H1 (cell line): ENCODE results near the gene MAN1C1.

Source experiments
- BRCA1 ChIP-seq: IDR thresholded peaks from 2 replicates; pipeline ENCODE4 v1.6.1; 2012; ENCODE audit warnings: low read depth, low read length, improper control_type of control experiment
- CREB1 ChIP-seq: IDR thresholded peaks from 2 replicates; pipeline ENCODE4 v1.6.1; 2012; ENCODE audit warnings: inconsistent platforms
- EP300 ChIP-seq, 2 experiments: IDR thresholded peaks; 1 replicate in 1 of 2; 2 replicates in 1 of 2; pipeline ENCODE4 v1.6.1; 2011 to 2012; ENCODE audit warnings: low read depth in 2 of 2, low read length in 2 of 2, mild to moderate bottlenecking in 2 of 2, borderline replicate concordance in 1 of 2, inconsistent platforms in 1 of 2, moderate library complexity in 1 of 2
- EZH2 ChIP-seq: fragments of 200-600 bp; sonication (generic); IDR thresholded peaks from 2 replicates; pipeline ENCODE4 v1.7.1; 2012; ENCODE audit warnings: low read depth, mild to moderate bottlenecking, moderate library complexity, low read length, inconsistent platforms; ENCODE audit not compliant: severe bottlenecking
- POLR2A ChIP-seq, 2 experiments: IDR thresholded peaks; 1 replicate in 1 of 2; 2 replicates in 1 of 2; pipeline ENCODE4 v1.6.1; 2011; ENCODE audit warnings: low read depth in 2 of 2, low read length in 2 of 2, mild to moderate bottlenecking in 2 of 2; ENCODE audit errors: control extremely low read depth in 1 of 2
- SIX5 ChIP-seq: IDR thresholded peaks from 2 replicates; pipeline ENCODE4 v1.6.1; 2011; ENCODE audit warnings: mild to moderate bottlenecking, low read depth, low read length
- SUZ12 ChIP-seq: fragments of 200-600 bp; sonication (generic); IDR thresholded peaks from 2 replicates; pipeline ENCODE4 v1.6.1; 2012; ENCODE audit warnings: mild to moderate bottlenecking, inconsistent platforms, low read length, moderate library complexity, mixed read lengths
- TAF1 ChIP-seq: IDR thresholded peaks from 2 replicates; pipeline ENCODE4 v1.6.1; 2011; ENCODE audit warnings: mild to moderate bottlenecking, low read depth, low read length
- TBP ChIP-seq: IDR thresholded peaks from 2 replicates; pipeline ENCODE4 v1.6.1; 2011; ENCODE audit warnings: low read depth, low read length, improper control_type of control experiment
- ZNF274 ChIP-seq: IDR thresholded peaks from 2 replicates; pipeline ENCODE4 v1.7.0; 2012; ENCODE audit warnings: low read length, borderline replicate concordance; ENCODE audit errors: extremely low read depth
- TF ChIP-seq, protein P1 (sequence below), 3 experiments: IDR thresholded peaks; 1 replicate in 2 of 3; 2 replicates in 1 of 3; pipeline versions ENCODE4 v1.5.1 to v1.6.1; 2011; ENCODE audit warnings: low read length in 3 of 3, mild to moderate bottlenecking in 3 of 3, inconsistent platforms in 2 of 3, low read depth in 1 of 3, moderate library complexity in 1 of 3; ENCODE audit not compliant: insufficient read depth in 1 of 3; ENCODE audit errors: control extremely low read depth in 1 of 3
- TF ChIP-seq, protein P2 (sequence below): IDR thresholded peaks from 2 replicates; pipeline ENCODE4 v1.6.1; 2012; ENCODE audit warnings: low read length, inconsistent platforms

DNA sequence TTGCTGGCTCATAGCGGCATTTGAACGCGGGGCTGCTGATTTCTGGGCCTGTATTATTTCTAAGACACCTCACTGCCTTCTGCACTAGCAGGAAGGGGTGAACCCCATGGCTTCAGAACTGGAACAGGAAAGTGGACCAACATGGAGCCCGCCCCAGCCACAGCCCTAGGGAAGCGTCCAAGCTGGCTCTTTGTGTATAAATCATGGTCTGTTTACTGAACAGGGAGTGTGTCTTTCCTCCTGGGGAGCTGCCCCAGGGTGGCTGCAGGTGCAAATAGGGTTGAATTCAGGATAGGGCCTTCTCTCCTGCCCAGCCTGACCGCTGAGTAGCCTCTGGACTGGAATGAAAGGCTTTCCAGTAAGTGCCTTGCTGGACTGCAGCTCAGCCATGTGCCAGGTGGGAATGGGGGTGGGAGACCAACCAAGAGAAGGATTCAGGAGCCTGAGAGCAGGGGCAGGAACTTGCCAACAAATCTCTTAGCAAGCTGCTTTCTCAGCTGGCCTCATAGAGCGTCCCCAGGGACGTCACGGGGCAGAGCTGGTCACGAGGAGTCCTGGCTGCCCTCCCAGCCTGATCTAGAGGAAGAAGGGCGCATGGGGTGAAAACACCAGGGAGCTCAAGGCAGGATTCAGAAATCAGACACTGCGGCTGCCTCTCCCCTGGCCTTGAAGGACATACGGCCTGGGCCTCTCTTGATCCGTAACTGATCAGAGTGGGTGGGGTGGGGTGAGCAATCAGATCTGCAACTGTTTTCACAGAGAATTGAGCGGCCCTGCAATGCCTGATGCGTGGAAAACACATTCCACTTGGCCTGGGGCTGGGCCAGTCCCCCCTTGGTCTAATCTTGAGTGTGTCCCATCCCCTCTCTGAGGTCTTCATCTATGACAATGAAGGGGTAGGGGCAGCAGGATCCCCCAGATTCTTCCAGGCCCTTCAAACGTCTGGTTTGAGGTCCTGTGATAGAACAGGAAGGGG lies 126.9 kb downstream of the MAN1C1 start:
- TF ChIP-seq, protein P1, sequence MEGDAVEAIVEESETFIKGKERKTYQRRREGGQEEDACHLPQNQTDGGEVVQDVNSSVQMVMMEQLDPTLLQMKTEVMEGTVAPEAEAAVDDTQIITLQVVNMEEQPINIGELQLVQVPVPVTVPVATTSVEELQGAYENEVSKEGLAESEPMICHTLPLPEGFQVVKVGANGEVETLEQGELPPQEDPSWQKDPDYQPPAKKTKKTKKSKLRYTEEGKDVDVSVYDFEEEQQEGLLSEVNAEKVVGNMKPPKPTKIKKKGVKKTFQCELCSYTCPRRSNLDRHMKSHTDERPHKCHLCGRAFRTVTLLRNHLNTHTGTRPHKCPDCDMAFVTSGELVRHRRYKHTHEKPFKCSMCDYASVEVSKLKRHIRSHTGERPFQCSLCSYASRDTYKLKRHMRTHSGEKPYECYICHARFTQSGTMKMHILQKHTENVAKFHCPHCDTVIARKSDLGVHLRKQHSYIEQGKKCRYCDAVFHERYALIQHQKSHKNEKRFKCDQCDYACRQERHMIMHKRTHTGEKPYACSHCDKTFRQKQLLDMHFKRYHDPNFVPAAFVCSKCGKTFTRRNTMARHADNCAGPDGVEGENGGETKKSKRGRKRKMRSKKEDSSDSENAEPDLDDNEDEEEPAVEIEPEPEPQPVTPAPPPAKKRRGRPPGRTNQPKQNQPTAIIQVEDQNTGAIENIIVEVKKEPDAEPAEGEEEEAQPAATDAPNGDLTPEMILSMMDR (IDR thresholded peaks at IDR 0.05; ENCODE audit: control extremely low read depth in 1 of 3, insufficient read depth in 1 of 3, low read depth in 1 of 3, low read length in 3 of 3): no peak
- no peak for TF ChIP-seq POLR2A (IDR thresholded peaks at IDR 0.05; ENCODE audit: control extremely low read depth in 1 of 2, low read depth in 2 of 2, low read length in 2 of 2)
- TF ChIP-seq TBP: no peak
- TF ChIP-seq TAF1: no peak
- TF ChIP-seq CREB1: no peak
- no peak for TF ChIP-seq EZH2
- TF ChIP-seq BRCA1: no peak
- no peak for TF ChIP-seq EP300 (IDR thresholded peaks at IDR 0.05; ENCODE audit: borderline replicate concordance in 1 of 2, low read depth in 2 of 2, low read length in 2 of 2)
- TF ChIP-seq, protein P2, sequence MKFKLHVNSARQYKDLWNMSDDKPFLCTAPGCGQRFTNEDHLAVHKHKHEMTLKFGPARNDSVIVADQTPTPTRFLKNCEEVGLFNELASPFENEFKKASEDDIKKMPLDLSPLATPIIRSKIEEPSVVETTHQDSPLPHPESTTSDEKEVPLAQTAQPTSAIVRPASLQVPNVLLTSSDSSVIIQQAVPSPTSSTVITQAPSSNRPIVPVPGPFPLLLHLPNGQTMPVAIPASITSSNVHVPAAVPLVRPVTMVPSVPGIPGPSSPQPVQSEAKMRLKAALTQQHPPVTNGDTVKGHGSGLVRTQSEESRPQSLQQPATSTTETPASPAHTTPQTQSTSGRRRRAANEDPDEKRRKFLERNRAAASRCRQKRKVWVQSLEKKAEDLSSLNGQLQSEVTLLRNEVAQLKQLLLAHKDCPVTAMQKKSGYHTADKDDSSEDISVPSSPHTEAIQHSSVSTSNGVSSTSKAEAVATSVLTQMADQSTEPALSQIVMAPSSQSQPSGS: no peak
- no peak for TF ChIP-seq ZNF274
- TF ChIP-seq SIX5: no peak
- TF ChIP-seq SUZ12: no peak
